ENCODE measurements around the gene P2RY12. TPM values are rescaled to one million over a fixed set of nuclear protein-coding genes. Genes with fewer than 3 reads are reported as not detected.
A peak's percentile ranks its signal among the peaks of the same experiment; 100 is the strongest.

Gene P2RY12
- total and polyA plus RNA-seq, 2 donors (not counting 1 experiment from before 2014, with no cell fraction given), result 0.42 to 0.79 TPM

DNA sequence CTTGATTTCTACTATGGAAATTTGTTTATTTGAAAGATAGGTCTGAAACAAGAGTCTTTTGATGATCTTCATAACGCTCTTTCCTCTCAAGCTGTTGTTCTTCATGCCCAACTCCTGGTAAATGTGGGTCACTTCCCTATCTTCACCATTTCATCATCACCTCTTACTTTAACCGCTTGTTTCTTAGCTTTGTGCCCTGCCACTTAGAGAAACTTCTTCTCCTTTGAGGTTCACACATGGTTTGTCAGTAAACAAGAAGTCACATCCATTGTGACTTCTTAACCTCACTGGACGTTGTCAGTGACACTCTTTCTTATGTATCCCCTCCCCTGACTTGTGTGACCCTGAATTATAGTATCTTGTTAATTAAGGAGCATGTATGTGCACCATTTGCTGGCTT, 38.3 kb downstream of the P2RY12 start:
- H3K9me3 ChIP-seq (ENCODE audit: control extremely low read depth in 1 of 3, control insufficient read depth in 2 of 3, insufficient read depth in 1 of 3, low read length in 2 of 3), result no peaks in the 10 kb centered on the region
- peak overlapping the region in 1 of 5 experiments; percentile 17 for H3K4me3 ChIP-seq (ENCODE audit: control extremely low read depth in 1 of 5, extremely low read depth in 1 of 5, insufficient read depth in 1 of 5, low read depth in 2 of 5, low read length in 4 of 5)
- ATAC-seq (ENCODE audit: low read depth) (no peak), DNase-seq (no peak)
- peak overlapping the region; percentile 20 for H3K4me2 ChIP-seq (replicated peaks; ENCODE audit: low read depth, low read length, poor library complexity, severe bottlenecking)
- Mint-ChIP-seq H3K4me1 (peaks cover 24% of the 10 kb centered on the region), H3K27ac (no peak overlapping the region), H3K9me3 (ENCODE audit: insufficient read depth) (no peaks in the 10 kb centered on the region), H3K27me3 (no peaks in the 10 kb centered on the region), H3K4me3 (peak overlapping the region; percentile 0)
- TF ChIP-seq, protein P1, sequence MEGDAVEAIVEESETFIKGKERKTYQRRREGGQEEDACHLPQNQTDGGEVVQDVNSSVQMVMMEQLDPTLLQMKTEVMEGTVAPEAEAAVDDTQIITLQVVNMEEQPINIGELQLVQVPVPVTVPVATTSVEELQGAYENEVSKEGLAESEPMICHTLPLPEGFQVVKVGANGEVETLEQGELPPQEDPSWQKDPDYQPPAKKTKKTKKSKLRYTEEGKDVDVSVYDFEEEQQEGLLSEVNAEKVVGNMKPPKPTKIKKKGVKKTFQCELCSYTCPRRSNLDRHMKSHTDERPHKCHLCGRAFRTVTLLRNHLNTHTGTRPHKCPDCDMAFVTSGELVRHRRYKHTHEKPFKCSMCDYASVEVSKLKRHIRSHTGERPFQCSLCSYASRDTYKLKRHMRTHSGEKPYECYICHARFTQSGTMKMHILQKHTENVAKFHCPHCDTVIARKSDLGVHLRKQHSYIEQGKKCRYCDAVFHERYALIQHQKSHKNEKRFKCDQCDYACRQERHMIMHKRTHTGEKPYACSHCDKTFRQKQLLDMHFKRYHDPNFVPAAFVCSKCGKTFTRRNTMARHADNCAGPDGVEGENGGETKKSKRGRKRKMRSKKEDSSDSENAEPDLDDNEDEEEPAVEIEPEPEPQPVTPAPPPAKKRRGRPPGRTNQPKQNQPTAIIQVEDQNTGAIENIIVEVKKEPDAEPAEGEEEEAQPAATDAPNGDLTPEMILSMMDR (IDR thresholded peaks at IDR 0.05), result no peak
- no peak for TF ChIP-seq EZH2 (IDR thresholded peaks at IDR 0.05; ENCODE audit: borderline replicate concordance, insufficient read depth, low read depth, low read length, poor library complexity, severe bottlenecking)
- no peak overlapping the region for H3K9ac ChIP-seq (ENCODE audit: low read length)
- intact Hi-C loops (cut with micrococcal nuclease), result no loop called here
- ChIA-PET CTCF (interaction anchor here (0.7 to 1.4 kb wide), 6 partner anchors 18 to 190 kb away, joined by 3 to 6 read pairs (median 3); partner anchors contain the start of gene P2RY13), POLR2A (no interaction called here)
- H3K27ac ChIP-seq (ENCODE audit: low read length in 2 of 2), result no peak overlapping the region
- WGBS (ENCODE audit: insufficient coverage), result 75% methylated on average over 1 of the region's 3 CpGs
- no peaks in the 10 kb centered on the region for H3K27me3 ChIP-seq (replicated peaks in 1 of 4; ENCODE audit: control extremely low read depth in 1 of 4, control insufficient read depth in 3 of 4, insufficient read depth in 4 of 4, low read length in 3 of 4)
- no peaks in the 10 kb centered on the region for H3K36me3 ChIP-seq (replicated peaks in 1 of 2; ENCODE audit: control extremely low read depth in 1 of 2, control insufficient read depth in 1 of 2, extremely low read depth in 1 of 2, insufficient read depth in 2 of 2, low read length in 1 of 2)
- H4K20me1 ChIP-seq (ENCODE audit: control insufficient read depth, insufficient read depth, low read length, poor library complexity, severe bottlenecking), result no peaks in the 10 kb centered on the region
- H3K4me1 ChIP-seq (ENCODE audit: control insufficient read depth in 2 of 2, insufficient read depth in 2 of 2, low read length in 2 of 2), result peaks cover under 1 to 8% of the 10 kb centered on the region in 2 donors
- no peak overlapping the region for H2AFZ ChIP-seq (ENCODE audit: insufficient read depth, low read depth, low read length, poor library complexity, severe bottlenecking)
- no peaks in the 10 kb centered on the region for H3K79me2 ChIP-seq (ENCODE audit: control insufficient read depth, insufficient read depth, low read length)

DNA sequence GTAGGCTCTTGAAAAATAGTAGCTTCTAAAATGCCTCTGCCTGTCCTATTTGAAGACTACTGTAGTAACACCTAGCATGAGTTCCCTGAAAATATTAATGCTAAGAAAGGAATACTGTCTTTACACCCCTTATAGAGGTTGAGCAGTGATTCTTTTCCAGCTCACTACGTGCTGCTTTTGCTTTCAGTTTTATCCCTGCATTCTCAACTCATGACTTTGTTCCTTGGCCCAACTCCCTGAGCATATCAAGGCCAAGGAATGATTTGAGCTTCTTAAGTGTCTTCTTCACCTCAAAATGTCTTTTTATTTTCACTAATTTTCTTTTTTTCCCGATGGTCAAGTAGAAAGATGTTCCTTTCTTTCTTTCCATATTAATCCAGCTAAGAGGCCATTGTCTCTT, 38.7 kb downstream of the P2RY12 start:
- peak overlapping the region; percentile 20 for H3K4me2 ChIP-seq (replicated peaks; ENCODE audit: low read depth, low read length, poor library complexity, severe bottlenecking)

More for the DNA sequence above, 38.7 kb downstream of the P2RY12 start:
- Histone ChIP-seq H3K9ac (ENCODE audit: low read length) (no peak overlapping the region), H3K4me1 (ENCODE audit: control insufficient read depth in 2 of 2, insufficient read depth in 2 of 2, low read length in 2 of 2) (peaks cover 0 to 8% of the 10 kb centered on the region in 2 donors), H4K20me1 (ENCODE audit: control insufficient read depth, insufficient read depth, low read length, poor library complexity, severe bottlenecking) (no peaks in the 10 kb centered on the region), H3K9me3 (ENCODE audit: control extremely low read depth in 1 of 3, control insufficient read depth in 2 of 3, insufficient read depth in 1 of 3, low read length in 2 of 3) (no peaks in the 10 kb centered on the region), H3K79me2 (ENCODE audit: control insufficient read depth, insufficient read depth, low read length) (no peaks in the 10 kb centered on the region), H3K27me3 (replicated peaks in 1 of 4; ENCODE audit: control extremely low read depth in 1 of 4, control insufficient read depth in 3 of 4, insufficient read depth in 4 of 4, low read length in 3 of 4) (no peaks in the 10 kb centered on the region), H3K36me3 (replicated peaks in 1 of 2; ENCODE audit: control extremely low read depth in 1 of 2, control insufficient read depth in 1 of 2, extremely low read depth in 1 of 2, insufficient read depth in 2 of 2, low read length in 1 of 2) (no peaks in the 10 kb centered on the region), H3K27ac (ENCODE audit: low read length in 2 of 2) (no peak overlapping the region), H2AFZ (ENCODE audit: insufficient read depth, low read depth, low read length, poor library complexity, severe bottlenecking) (peak overlapping the region; percentile 34), H3K4me3 (ENCODE audit: control extremely low read depth in 1 of 5, extremely low read depth in 1 of 5, insufficient read depth in 1 of 5, low read depth in 2 of 5, low read length in 4 of 5) (peak overlapping the region in 1 of 5 experiments; percentile 17)
- whole genome bisulfite sequencing (ENCODE audit: insufficient coverage), result 20% methylated on average over 1 of the region's 2 CpGs
- Mint-ChIP-seq H3K4me1 (peaks cover 20% of the 10 kb centered on the region), H3K27me3 (no peaks in the 10 kb centered on the region), H3K9me3 (ENCODE audit: insufficient read depth) (no peaks in the 10 kb centered on the region), H3K27ac (no peak overlapping the region), H3K4me3 (peak overlapping the region; percentile 0)
- intact Hi-C loops (cut with micrococcal nuclease), result no loop called here
- ChIA-PET POLR2A (interaction anchor here (0.7 kb wide), 1 partner anchor 9 kb away, joined by 4 read pairs; no protein-coding TSS in a partner anchor), CTCF (interaction anchor here (1.0 to 1.3 kb wide), 4 partner anchors 17 to 190 kb away, joined by 3 to 6 read pairs (median 3); partner anchors contain the start of gene P2RY13)
- ATAC-seq (ENCODE audit: low read depth), result no peak
- no peak for TF ChIP-seq EZH2 (IDR thresholded peaks at IDR 0.05; ENCODE audit: borderline replicate concordance, insufficient read depth, low read depth, low read length, poor library complexity, severe bottlenecking)
- TF ChIP-seq, protein P1 (IDR thresholded peaks at IDR 0.05), result no peak
- no peak for DNase-seq
